Stimulated activated CD4-positive, alpha-beta T cell treated with anti-CD3 and anti-CD28 coated beads, Interleukin-15, amount 100 ng/mL, for 24 hours (primary cell): ENCODE data around the gene KRTAP13-1.

Source experiments
- DNase-seq: peaks from one replicate; pipeline ENCODE4 v3.0.0-alpha.2; 2020

Gene KRTAP13-1, protein sequence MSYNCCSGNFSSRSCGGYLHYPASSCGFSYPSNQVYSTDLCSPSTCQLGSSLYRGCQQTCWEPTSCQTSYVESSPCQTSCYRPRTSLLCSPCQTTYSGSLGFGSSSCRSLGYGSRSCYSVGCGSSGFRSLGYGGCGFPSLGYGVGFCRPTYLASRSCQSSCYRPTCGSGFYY

GRCh38 chr21:30395731-30396130, at the start of gene KRTAP13-1:
KRTAP13-1 (plus strand) TSS chr21:30396031; CDS start chr21:30396087, 56 bp downstream.
- no peak for DNase-seq

DNA sequence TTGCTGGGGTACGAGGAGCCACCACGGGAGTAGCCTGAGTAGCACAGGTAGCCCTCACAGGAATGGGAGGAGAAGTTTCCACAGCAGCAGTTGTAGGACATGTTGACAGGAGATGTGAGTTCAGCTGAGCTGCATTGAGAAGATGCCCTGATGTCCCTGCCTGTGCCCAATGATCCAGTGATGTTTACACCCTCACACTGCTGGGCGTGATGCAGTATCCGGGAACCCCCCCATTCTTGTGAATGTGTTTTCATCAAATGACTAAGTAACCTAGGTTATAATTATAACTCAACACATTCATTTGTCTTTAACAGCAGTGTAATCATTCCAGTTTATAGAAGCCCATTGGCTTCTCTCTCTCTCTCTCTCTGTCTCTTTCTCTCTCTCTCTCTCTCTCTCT, 47.3 kb upstream of the KRTAP13-1 start, which contains the start of gene KRTAP23-1:
Gene KRTAP23-1, minus strand, starts transcription at position 101 of the 400 bp plus-strand sequence. Its CDS starts 0 bp downstream, at position 101.
- no peak for DNase-seq

GRCh38 chr21:30349572-30349971, 46.3 kb upstream of the KRTAP13-1 start:
- no peak for DNase-seq

- no peak for DNase-seq
These were observed 44.3 kb upstream of the KRTAP13-1 start for GRCh38 chr21:30351534-30351933.

- no peak for DNase-seq
These were observed 41.4 kb upstream of the KRTAP13-1 start for GRCh38 chr21:30354308-30355005.

DNA sequence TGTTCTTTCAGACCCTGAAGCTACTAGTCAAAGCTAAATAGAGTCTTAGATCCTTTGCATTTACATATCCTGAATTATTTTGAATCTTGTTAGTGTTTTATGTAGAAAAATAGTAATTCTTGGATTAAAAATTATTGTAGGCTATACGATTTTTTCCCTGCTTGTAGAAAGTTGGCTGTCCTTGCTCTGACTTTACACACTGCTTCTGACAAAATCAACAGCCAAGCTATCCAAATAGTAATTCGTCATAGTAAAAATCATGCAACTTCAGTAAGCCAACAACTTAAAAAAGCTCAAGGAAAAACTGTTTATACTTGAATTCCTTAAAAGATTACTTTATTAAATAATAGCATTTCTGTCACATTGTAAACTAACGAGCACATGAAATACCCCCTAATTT, 39.9 kb upstream of the KRTAP13-1 start:
- no peak for DNase-seq

DNA sequence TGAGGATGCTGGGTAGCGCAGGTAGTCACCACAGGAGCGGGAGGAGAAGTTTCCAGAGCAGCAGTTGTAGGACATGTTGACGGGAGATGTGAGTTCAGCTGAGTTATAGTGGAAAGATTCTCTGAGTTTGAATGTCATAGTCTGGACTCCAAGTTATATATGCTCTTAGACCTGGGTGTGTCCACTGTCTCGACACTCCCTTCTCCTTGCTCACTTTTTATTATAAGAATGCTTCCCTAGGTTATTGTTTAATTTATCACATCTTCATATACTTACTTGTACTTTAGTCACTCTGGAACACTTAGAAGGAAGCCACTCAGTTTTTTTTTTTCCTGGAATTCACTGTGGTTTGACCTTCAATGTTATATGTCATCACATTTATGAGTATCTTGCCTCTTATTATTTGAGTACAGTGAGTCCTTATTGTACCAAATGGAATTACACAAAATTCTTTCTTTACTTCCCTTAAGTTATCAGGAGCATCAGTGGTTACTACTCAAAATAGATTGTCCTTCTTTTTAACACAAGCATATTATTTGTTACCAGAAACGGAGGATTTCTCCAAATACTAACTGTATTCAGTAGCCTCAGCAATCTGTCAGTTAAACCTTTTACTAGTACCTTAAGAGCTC, 23.6 kb upstream of the KRTAP13-1 start, which contains the start of gene KRTAP13-2:
Gene KRTAP13-2, minus strand, starts transcription at position 133 of the 632 bp plus-strand sequence. Its CDS starts 58 bp downstream, at position 75.
- DNase-seq: no peak

DNA sequence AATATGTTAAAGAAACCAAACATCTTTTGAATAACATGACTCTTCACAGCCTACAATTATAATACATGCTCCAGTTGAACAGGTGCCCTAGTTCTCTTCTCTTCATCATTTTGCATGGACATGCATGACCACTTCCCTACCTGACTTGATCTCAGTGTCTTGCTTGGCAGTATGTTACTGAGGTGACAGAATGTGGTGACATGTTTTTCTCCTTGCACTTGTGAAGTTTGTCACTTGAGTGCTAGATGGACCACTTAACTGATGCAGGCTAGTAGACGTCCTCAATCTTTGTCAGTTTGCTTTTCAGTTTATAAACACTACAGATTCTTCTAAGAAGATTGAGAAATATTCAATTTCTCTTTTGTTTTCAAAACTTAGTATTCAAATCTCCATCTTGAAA, 13.6 kb upstream of the KRTAP13-1 start:
- no peak for DNase-seq

DNA sequence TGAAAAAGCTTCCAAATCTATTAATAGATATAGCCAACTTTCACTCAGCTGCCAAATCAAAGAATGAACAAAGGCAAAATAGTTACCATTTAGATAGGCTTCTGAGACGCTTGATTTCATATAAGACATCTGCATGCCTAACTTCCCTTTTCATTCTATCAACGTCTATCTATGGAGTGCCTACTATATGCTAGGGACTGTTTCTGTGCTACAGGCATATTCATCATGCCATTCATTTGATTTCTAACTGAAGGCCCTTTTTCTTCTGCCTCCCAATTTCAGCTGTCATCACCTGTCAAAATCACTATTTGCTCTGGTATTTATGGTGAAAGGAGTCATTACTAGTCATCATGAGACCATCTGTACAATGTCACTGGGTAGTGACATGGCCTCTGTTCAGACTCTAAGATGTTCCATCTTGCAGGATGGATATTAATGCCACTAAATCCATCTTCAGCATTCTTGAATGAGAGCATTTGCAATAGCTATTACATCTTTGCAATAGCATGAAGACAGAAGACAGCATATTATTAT, 4.3 kb upstream of the KRTAP13-1 start:
- no peak for DNase-seq

GRCh38 chr21:30408782-30409494, 13.1 kb downstream of the KRTAP13-1 start:
- peak; percentile 8 for DNase-seq

- no peak for DNase-seq
These were observed 20.2 kb downstream of the KRTAP13-1 start for GRCh38 chr21:30415993-30416392.

DNA sequence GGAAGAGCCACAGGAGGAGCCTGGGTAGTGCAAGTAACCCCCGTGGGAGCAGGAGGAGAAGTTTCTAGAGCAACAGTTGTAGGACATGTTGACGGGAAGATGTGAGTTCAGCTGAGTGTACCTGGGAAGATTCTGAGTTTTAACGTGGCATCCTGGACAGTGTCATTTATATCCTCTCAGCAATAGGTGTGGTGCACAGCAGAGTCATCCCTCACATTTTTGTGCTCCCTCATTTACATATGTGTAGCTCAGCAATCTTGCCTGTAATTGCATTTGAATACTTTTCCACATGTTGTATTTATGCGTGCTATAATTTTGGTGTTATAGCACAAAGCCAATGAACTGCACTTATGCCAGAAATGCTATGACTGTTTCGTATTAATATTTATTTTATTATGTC, 30.0 kb downstream of the KRTAP13-1 start, which contains the start of gene KRTAP13-3:
Gene KRTAP13-3, minus strand, starts transcription at position 101 of the 400 bp plus-strand sequence. Its CDS starts 14 bp downstream, at position 87.
- no peak for DNase-seq

DNA sequence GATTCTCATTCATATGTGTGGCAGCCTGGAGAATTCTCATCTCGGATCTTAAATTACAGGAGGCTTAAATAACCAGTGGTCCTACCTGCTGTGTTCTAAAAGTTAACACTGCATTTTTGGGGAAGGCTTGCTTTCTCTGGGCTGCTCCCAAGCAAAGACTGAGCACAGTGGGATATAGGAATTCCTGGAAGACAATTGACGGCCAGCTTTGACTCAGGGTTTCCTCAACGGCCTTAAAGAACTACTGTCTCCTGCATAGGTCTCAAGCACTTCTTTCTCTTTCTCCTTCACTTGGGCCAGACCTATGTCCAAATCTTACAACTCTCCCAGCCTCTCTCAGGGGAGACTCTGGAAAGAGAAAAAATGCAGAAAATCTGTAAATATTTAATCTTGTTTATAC, 30.9 kb downstream of the KRTAP13-1 start:
- DNase-seq: no peak

GRCh38 chr21:30430170-30430655, 34.4 kb downstream of the KRTAP13-1 start, which contains the start of gene KRTAP13-4:
KRTAP13-4 (plus strand) TSS chr21:30430220; CDS start chr21:30430276, 56 bp downstream.
- DNase-seq: no peak

GRCh38 chr21:30434033-30434631, 38.3 kb downstream of the KRTAP13-1 start:
- DNase-seq: peak; percentile 24

GRCh38 chr21:30437010-30437565, 41.3 kb downstream of the KRTAP13-1 start:
- no peak for DNase-seq

- no peak for DNase-seq
These were observed 44.1 kb downstream of the KRTAP13-1 start, which contains the start of gene KRTAP15-1 for GRCh38 chr21:30439975-30440374. KRTAP15-1 (plus strand) TSS chr21:30440275; CDS start chr21:30440328, 53 bp downstream.

DNA sequence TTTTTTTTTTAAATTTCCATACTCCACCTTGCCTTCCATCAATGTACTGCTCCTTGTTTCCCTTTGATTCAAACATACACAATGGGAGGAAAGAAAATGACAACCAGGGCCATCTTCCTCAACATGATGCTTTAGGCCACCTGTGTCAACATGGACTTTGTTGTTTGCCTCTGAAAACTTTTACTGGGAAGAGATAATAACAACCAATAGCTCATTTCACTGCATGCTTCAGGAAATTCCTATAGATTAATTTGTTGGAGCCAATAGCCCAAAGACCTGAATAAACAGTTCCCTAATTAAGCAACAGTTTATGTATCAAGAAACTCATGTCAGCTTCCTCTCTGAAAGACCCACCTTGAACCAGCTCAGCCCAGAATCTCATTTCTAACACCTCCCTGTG, 47.4 kb downstream of the KRTAP13-1 start:
- no peak for DNase-seq

DNA sequence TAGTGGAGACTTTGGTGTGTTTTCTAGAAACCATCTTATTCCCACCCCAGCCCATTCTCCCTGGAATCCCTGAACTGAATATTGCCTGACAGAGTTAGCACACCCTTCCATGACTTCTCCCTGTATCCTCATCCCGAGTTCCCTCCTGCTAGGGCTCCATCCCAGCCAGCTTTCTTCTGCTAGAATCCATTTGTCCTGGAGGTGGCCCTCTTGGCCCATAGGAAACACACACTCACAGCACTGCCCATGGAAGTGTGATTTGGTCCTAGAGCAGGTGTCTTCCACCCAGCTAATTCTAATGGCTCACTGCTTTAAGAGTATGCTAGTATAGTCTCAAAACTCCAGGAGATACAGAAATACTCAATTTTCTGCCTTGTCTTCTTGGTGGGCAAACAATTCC, 48.4 kb downstream of the KRTAP13-1 start:
- DNase-seq: no peak
